WTC11 (cell line): ENCODE data around the gene TUBGCP6. TPM values are rescaled to one million over a fixed set of nuclear protein-coding genes. Genes with fewer than 3 reads are reported as not detected.

Experiments used
- ATAC-seq: fragments of 200-7000 bp; cut with Tn5 transposase; 2 replicates; pipeline ENCODE4 v1.10.0; 2021; ENCODE audit warnings: mild to moderate bottlenecking, moderate library complexity
- CTCF ChIA-PET: fragments of 300-600 bp; sonication (Branson Sonifier 250); formaldehyde crosslinking; loops from one replicate; lab custom pipeline; 2021; ENCODE audit warnings: antibody characterized with exemption; lab: Charles Lee
- POLR2A ChIA-PET: fragments of 350-600 bp; sonication (Branson Sonifier 250); formaldehyde crosslinking; loops from one replicate; lab custom pipeline; 2021; ENCODE audit warnings: antibody characterized with exemption; lab: Charles Lee
- DNase-seq: peaks from one replicate; pipeline ENCODE4 v3.0.0; 2021; ENCODE audit warnings: low spot score
- H3K27ac Mint-ChIP-seq: 2 replicates; pipeline ENCODE4 v1.8.0; 2021; ENCODE audit warnings: mixed read lengths
- H3K27me3 Mint-ChIP-seq: 2 replicates; pipeline ENCODE4 v1.8.0; 2021; ENCODE audit warnings: low read depth, mild to moderate bottlenecking, moderate library complexity, mixed read lengths
- H3K36me3 Mint-ChIP-seq: 2 replicates; pipeline ENCODE4 v1.8.0; 2021; ENCODE audit warnings: mixed read lengths
- H3K4me1 Mint-ChIP-seq: 2 replicates; pipeline ENCODE4 v1.8.0; 2022; ENCODE audit warnings: mixed read lengths
- H3K4me3 Mint-ChIP-seq: 2 replicates; pipeline ENCODE4 v1.8.0; 2021; ENCODE audit warnings: mild to moderate bottlenecking, moderate library complexity, mixed read lengths
- H3K9me3 Mint-ChIP-seq: 2 replicates; pipeline ENCODE4 v1.8.0; 2021; ENCODE audit warnings: mixed read lengths
- AR ChIP-seq: fragments of 250-450 bp; sonication (Bioruptor Pico); IDR thresholded peaks from 2 replicates; pipeline ENCODE4 v1.9.0; 2021; ENCODE audit warnings: mild to moderate bottlenecking
- ATF6 ChIP-seq: sonication (generic); formaldehyde crosslinking; IDR thresholded peaks from 2 replicates; pipeline ENCODE4 v1.8.1; 2023; ENCODE audit warnings: mild to moderate bottlenecking, missing genetic modification reagents
- CBFB ChIP-seq: sonication (generic); formaldehyde crosslinking; IDR thresholded peaks from 2 replicates; pipeline ENCODE4 v1.8.1; 2022; ENCODE audit warnings: mild to moderate bottlenecking, low read depth, missing genetic modification reagents
- CDX4 ChIP-seq: fragments of 250-450 bp; sonication (Bioruptor Pico); IDR thresholded peaks from 2 replicates; pipeline ENCODE4 v1.9.0; 2021; ENCODE audit warnings: moderate library complexity, mild to moderate bottlenecking, inconsistent platforms, borderline replicate concordance
- CTCF ChIP-seq: fragments of 200-600 bp; IDR thresholded peaks from 2 replicates; pipeline ENCODE4 v1.8.0; 2022; ENCODE audit warnings: antibody characterized with exemption
- FOXJ3 ChIP-seq: sonication (generic); formaldehyde crosslinking; IDR thresholded peaks from 2 replicates; pipeline ENCODE4 v1.9.0; 2021; ENCODE audit warnings: missing genetic modification reagents, mild to moderate bottlenecking, borderline replicate concordance
- FOXP1 ChIP-seq: sonication (generic); formaldehyde crosslinking; IDR thresholded peaks from 2 replicates; pipeline ENCODE4 v1.8.0; 2022; ENCODE audit warnings: missing genetic modification reagents, mild to moderate bottlenecking, moderate library complexity, borderline replicate concordance
- KAT7 ChIP-seq: sonication (generic); formaldehyde crosslinking; IDR thresholded peaks from 2 replicates; pipeline ENCODE4 v1.8.1; 2023; ENCODE audit warnings: missing genetic modification reagents, mild to moderate bottlenecking, borderline replicate concordance
- MLX ChIP-seq: sonication (generic); formaldehyde crosslinking; IDR thresholded peaks from 2 replicates; pipeline ENCODE4 v1.8.1; 2023; ENCODE audit warnings: mild to moderate bottlenecking, missing genetic modification reagents, moderate library complexity
- NFATC4 ChIP-seq: fragments of 250-450 bp; sonication (Bioruptor Pico); IDR thresholded peaks from 2 replicates; pipeline ENCODE4 v1.9.0; 2021; ENCODE audit warnings: mild to moderate bottlenecking
- PRRX2 ChIP-seq: fragments of 250-450 bp; sonication (Bioruptor Pico); IDR thresholded peaks from 2 replicates; pipeline ENCODE4 v1.8.0; 2021; ENCODE audit warnings: mild to moderate bottlenecking
- RELA ChIP-seq: sonication (generic); formaldehyde crosslinking; IDR thresholded peaks from 2 replicates; pipeline ENCODE4 v1.8.1; 2022; ENCODE audit warnings: missing genetic modification reagents, mild to moderate bottlenecking, borderline replicate concordance
- RORB ChIP-seq: fragments of 250-450 bp; sonication (Bioruptor Pico); IDR thresholded peaks from 2 replicates; pipeline ENCODE4 v1.9.0; 2021; ENCODE audit warnings: mild to moderate bottlenecking
- ZBTB21 ChIP-seq: sonication (generic); formaldehyde crosslinking; IDR thresholded peaks from 2 replicates; pipeline ENCODE4 v1.8.1; 2023; ENCODE audit warnings: mild to moderate bottlenecking, missing genetic modification reagents, borderline replicate concordance
- ZNF138 ChIP-seq: sonication (generic); formaldehyde crosslinking; conservative IDR thresholded peaks from 2 replicates; pipeline ENCODE4 v1.8.1; 2022; ENCODE audit warnings: mild to moderate bottlenecking, moderate library complexity, missing genetic modification reagents
- ZNF219 ChIP-seq: sonication (generic); formaldehyde crosslinking; IDR thresholded peaks from 2 replicates; pipeline ENCODE4 v1.8.0; 2023; ENCODE audit warnings: missing genetic modification reagents, mild to moderate bottlenecking, borderline replicate concordance
- ZNF423 ChIP-seq: fragments of 250-450 bp; sonication (Bioruptor Pico); IDR thresholded peaks from 2 replicates; pipeline ENCODE4 v2.1.2; 2022; ENCODE audit warnings: mild to moderate bottlenecking, moderate library complexity
- ZNF532 ChIP-seq: fragments of 250-450 bp; sonication (Bioruptor Pico); IDR thresholded peaks from 2 replicates; pipeline ENCODE4 v1.9.0; 2021; ENCODE audit warnings: mild to moderate bottlenecking, borderline replicate concordance
- ZNF671 ChIP-seq: fragments of 250-450 bp; sonication (Bioruptor Pico); IDR thresholded peaks from 2 replicates; pipeline ENCODE4 v1.8.0; 2021; ENCODE audit warnings: mild to moderate bottlenecking
- total RNA-seq: library from RNA; stranded (reverse); gene quantifications from 3 replicates; pipeline ENCODE4 v1.2.3, GENCODE V29; 2021

Gene TUBGCP6
- total RNA-seq, 1 experiment from 2014 or later = 45.4 TPM

GRCh38 chr22:50196256-50196655, 48.6 kb downstream of the TUBGCP6 start (continued):
- TF ChIP-seq ZNF532 (CRISPR knock-in tag) (no peak), PRRX2 (CRISPR knock-in tag) (no peak), CDX4 (no peak)

- Mint-ChIP-seq H3K36me3 (no peaks in the 10 kb centered on the region; the same call in 1 of the 2 replicates), H3K4me1 (peaks cover 12% of the 10 kb centered on the region), H3K9me3 (no peaks in the 10 kb centered on the region), H3K27ac (no peak overlapping the region), H3K4me3 (no peak overlapping the region), H3K27me3 (no peaks in the 10 kb centered on the region)
- ChIA-PET POLR2A (no interaction called here), CTCF (interaction anchor here (1.0 to 1.2 kb wide), 2 partner anchors 44 to 47 kb away, joined by 3 read pairs; no protein-coding TSS in a partner anchor)
- ATAC-seq (no peak), DNase-seq (no peak)
- no peak for TF ChIP-seq NFATC4 (CRISPR knock-in tag)
- TF ChIP-seq CBFB = no peak
- no peak for TF ChIP-seq ZNF219
- no peak for TF ChIP-seq FOXJ3 (CRISPR knock-in tag)
- TF ChIP-seq RORB = no peak
- no peak for TF ChIP-seq ZNF423 (CRISPR knock-in tag)
- TF ChIP-seq FOXP1 (CRISPR knock-in tag) = no peak
- no peak for TF ChIP-seq ATF6
- no peak for TF ChIP-seq MLX
- no peak for TF ChIP-seq ZNF671
- TF ChIP-seq ZNF138 (CRISPR knock-in tag) = no peak
- TF ChIP-seq AR (CRISPR knock-in tag) = no peak
- no peak for TF ChIP-seq ZBTB21 (CRISPR knock-in tag)
- TF ChIP-seq CTCF = no peak
- TF ChIP-seq RELA (CRISPR knock-in tag) = no peak
- TF ChIP-seq KAT7 = no peak
Observed at GRCh38 chr22:50194037-50194805, 50.6 kb downstream of the TUBGCP6 start.
